ENCODE data around the gene PTPN6.
"Not testable (repeated sequence)": the region's sequence is repeated elsewhere in the genome, so short reads cannot be mapped to it uniquely, and the experiment has no call there.

The PTPN6 gene

GRCh38 chr12:6950811-6951540, at the start of gene PTPN6:
Gene PTPN6 (plus strand): TSS chr12:6951356. CDS start chr12:6951513, 157 bp downstream.
- no peak for DNase-seq (ENCODE audit: low spot score)

- no peak for DNase-seq (ENCODE audit: low spot score)
These were observed 48.7 kb upstream of the PTPN6 start for GRCh38 chr12:6902448-6902847.

GRCh38 chr12:6903722-6904121, 47.4 kb upstream of the PTPN6 start:
- DNase-seq (ENCODE audit: low spot score), result no peak

GRCh38 chr12:6904280-6905276, 46.6 kb upstream of the PTPN6 start, which contains the start of gene LRRC23:
Gene LRRC23 (plus strand): TSS chr12:6904822. CDS start chr12:6905634, 812 bp downstream.
- peak; percentile 96 for DNase-seq (ENCODE audit: low spot score)

GRCh38 chr12:6905414-6906040, 45.6 kb upstream of the PTPN6 start:
- DNase-seq (ENCODE audit: low spot score), result no peak

- not testable (repeated sequence) for DNase-seq (ENCODE audit: low spot score)
These were observed 43.0 kb upstream of the PTPN6 start for GRCh38 chr12:6908141-6908540.

GRCh38 chr12:6909421-6910145, 41.6 kb upstream of the PTPN6 start:
- DNase-seq (ENCODE audit: low spot score), result no peak

GRCh38 chr12:6912164-6912935, 38.8 kb upstream of the PTPN6 start:
- DNase-seq (ENCODE audit: low spot score), result no peak

GRCh38 chr12:6914246-6914946, 36.8 kb upstream of the PTPN6 start, which contains the start of gene ENO2:
Gene ENO2 (plus strand): TSS chr12:6914580. CDS start chr12:6915833, 1,253 bp downstream.
- DNase-seq (ENCODE audit: low spot score), result no peak

GRCh38 chr12:6914947-6915788, 36.0 kb upstream of the PTPN6 start:
- DNase-seq (ENCODE audit: low spot score), result no peak

- no peak for DNase-seq (ENCODE audit: low spot score)
These were observed 35.3 kb upstream of the PTPN6 start for GRCh38 chr12:6915789-6916285.

GRCh38 chr12:6916426-6917200, 34.5 kb upstream of the PTPN6 start:
- DNase-seq (ENCODE audit: low spot score), result no peak

- DNase-seq (ENCODE audit: low spot score), result no peak
These were observed 33.5 kb upstream of the PTPN6 start for GRCh38 chr12:6917491-6918231.

GRCh38 chr12:6919588-6919987, 31.6 kb upstream of the PTPN6 start:
- no peak for DNase-seq (ENCODE audit: low spot score)

- no peak for DNase-seq (ENCODE audit: low spot score)
These were observed 29.6 kb upstream of the PTPN6 start for GRCh38 chr12:6921539-6921938.

- no peak for DNase-seq (ENCODE audit: low spot score)
These were observed 28.9 kb upstream of the PTPN6 start for GRCh38 chr12:6921996-6922946.
